ENCODE results near the gene SLC4A7. TPM values are rescaled to one million over a fixed set of nuclear protein-coding genes. Genes with fewer than 3 reads are reported as not detected.
A peak's percentile ranks its signal among the peaks of the same experiment; 100 is the strongest.

The SLC4A7 gene
- total RNA-seq, 6 experiments from 2014 or later, result 3.0 to 9.9 (median 5.8) TPM

GRCh38 chr3:27431116-27431515 is 53.1 kb downstream of the SLC4A7 start:
- peaks cover 0 to 9% (median 3%) of the 10 kb centered on the region in 4 donors for H3K36me3 ChIP-seq
- H3K27me3 ChIP-seq, result no peaks in the 10 kb centered on the region
- intact Hi-C loops (cut with DNase I), result no loop called here
- H3K4me1 ChIP-seq, result peaks cover 0 to 7% (median 0%) of the 10 kb centered on the region in 4 donors
- TF ChIP-seq POLR2A (IDR thresholded peaks at IDR 0.05) (no peak), CTCF (IDR thresholded peaks at IDR 0.05) (no peak)
- 55% methylated on average over 6 of the region's 6 CpGs for WGBS (ENCODE audit: insufficient coverage, low coverage, low lambda C conversion rate, missing lambda C conversion rate)
- no peak for DNase-seq
- H3K9me3 ChIP-seq, result no peaks in the 10 kb centered on the region
- H3K27ac ChIP-seq, result no peak overlapping the region
- H3K4me3 ChIP-seq, result no peak overlapping the region
- ATAC-seq, result peak; percentile 70 to 94 (median 76)

GRCh38 chr3:27429909-27430308 is 54.3 kb downstream of the SLC4A7 start:
- Histone ChIP-seq H3K9me3 (no peaks in the 10 kb centered on the region), H3K36me3 (peaks cover 0 to 5% (median 3%) of the 10 kb centered on the region in 4 donors), H3K4me3 (no peak overlapping the region), H3K27ac (no peak overlapping the region), H3K27me3 (no peaks in the 10 kb centered on the region), H3K4me1 (peaks cover 0 to 9% (median 0%) of the 10 kb centered on the region in 4 donors)
- ATAC-seq (no peak), DNase-seq (no peak)
- WGBS (ENCODE audit: insufficient coverage, low coverage, low lambda C conversion rate, missing lambda C conversion rate), result 100% methylated on average over 1 of the region's 2 CpGs
- intact Hi-C loops (cut with DNase I), result no loop called here
- no peak for TF ChIP-seq CTCF (IDR thresholded peaks at IDR 0.05)
- no peak for TF ChIP-seq POLR2A (IDR thresholded peaks at IDR 0.05)

- Histone ChIP-seq H3K4me1 (peaks cover 0 to 9% (median 0%) of the 10 kb centered on the region in 4 donors), H3K9me3 (no peaks in the 10 kb centered on the region), H3K27me3 (no peaks in the 10 kb centered on the region), H3K36me3 (peaks cover 0 to 4% (median 3%) of the 10 kb centered on the region in 4 donors), H3K27ac (no peak overlapping the region), H3K4me3 (no peak overlapping the region)
- ATAC-seq, result no peak
- TF ChIP-seq CTCF (IDR thresholded peaks at IDR 0.05) (no peak), POLR2A (IDR thresholded peaks at IDR 0.05) (no peak)
- DNase-seq, result no peak
- intact Hi-C loops (cut with DNase I), result no loop called here
These were observed 55.7 kb downstream of the SLC4A7 start for GRCh38 chr3:27428446-27428845.

GRCh38 chr3:27426926-27427325 is 57.3 kb downstream of the SLC4A7 start:
- ATAC-seq, result no peak
- TF ChIP-seq POLR2A (IDR thresholded peaks at IDR 0.05) (no peak), CTCF (IDR thresholded peaks at IDR 0.05) (no peak)
- Histone ChIP-seq H3K4me3 (no peak overlapping the region), H3K27ac (no peak overlapping the region), H3K36me3 (no peaks in the 10 kb centered on the region), H3K27me3 (no peaks in the 10 kb centered on the region), H3K9me3 (no peaks in the 10 kb centered on the region), H3K4me1 (peaks cover 0 to 9% (median 0%) of the 10 kb centered on the region in 4 donors)
- 18% methylated on average over 1 of the region's 1 CpG for WGBS (ENCODE audit: insufficient coverage, low coverage, low lambda C conversion rate, missing lambda C conversion rate)
- intact Hi-C loops (cut with DNase I), result no loop called here
- no peak for DNase-seq
